Gastrocnemius medialis (tissue), 4 donors: ENCODE measurements around the gene SSBP3. TPM values are rescaled to one million over a fixed set of nuclear protein-coding genes. Genes with fewer than 3 reads are reported as not detected.

Experiments used
- ATAC-seq, 2 donors: fragments of 150-250 bp; one replicate each; pipeline ENCODE4 v1.9.1; 2016
- DNase-seq, 2 donors: peaks; one replicate each; pipeline ENCODE4 v3.0.0-alpha.2; 2019
- H3K27ac ChIP-seq, 4 donors: fragments of 200-600 bp; sonication (generic); 1 replicate in 1 of 4; 2 replicates in 3 of 4; pipeline ENCODE4 v1.5.1; 2016 to 2018; ENCODE audit warnings: mild to moderate bottlenecking in 2 of 4, moderate library complexity in 1 of 4
- H3K27me3 ChIP-seq, 3 donors: fragments of 200-600 bp; sonication (generic) in 2 of 3; 1 replicate in 1 of 3; 2 replicates in 2 of 3; pipeline versions ENCODE4 v1.5.1 to v1.6.0; 2016 to 2019; ENCODE audit warnings: mild to moderate bottlenecking in 1 of 3, moderate library complexity in 1 of 3
- H3K36me3 ChIP-seq, 2 donors: fragments of 200-600 bp; sonication (generic) in 1 of 2; one replicate each; pipeline ENCODE4 v1.5.1; 2017 to 2018
- H3K4me1 ChIP-seq, 2 donors: fragments of 200-600 bp; sonication (generic) in 1 of 2; one replicate each; pipeline ENCODE4 v1.5.1; 2016 to 2017; ENCODE audit warnings: mild to moderate bottlenecking in 2 of 2
- H3K4me3 ChIP-seq, 4 donors: fragments of 200-600 bp; sonication (generic) in 3 of 4; 1 replicate in 1 of 4; 2 replicates in 3 of 4; pipeline ENCODE4 v1.5.1; 2016 to 2019; ENCODE audit warnings: mild to moderate bottlenecking in 2 of 4
- H3K9me3 ChIP-seq, 3 donors: fragments of 200-600 bp; sonication (generic) in 2 of 3; 1 replicate in 1 of 3; 2 replicates in 2 of 3; pipeline ENCODE4 v1.5.1; 2016 to 2019
- POLR2A ChIP-seq, 2 donors: fragments of 450-650 bp; IDR thresholded peaks; one replicate each; pipeline ENCODE4 v1.6.1; 2017; ENCODE audit warnings: antibody characterized with exemption in 2 of 2, mild to moderate bottlenecking in 2 of 2, moderate library complexity in 2 of 2
- in situ Hi-C, 4 donors: fragments of 200-750 bp; cut with MboI; loops; one replicate each; pipeline versions ENCODE4 v1.15.0 to v1.8.0; 2017; ENCODE audit warnings: low sequenced_read_pairs in 4 of 4
- intact Hi-C: fragments of 100-400 bp; cut with DNase I; formaldehyde crosslinking; loops from one replicate; pipeline ENCODE4 v1.15.1; 2023; ENCODE audit warnings: low total_unique reads
- total RNA-seq, 4 donors: library from RNA; depleted of rRNA; stranded (reverse); fragments of >200 nt; gene quantifications; one replicate each; pipeline versions ENCODE4 v1.1.0 to v1.2.3, GENCODE V29; 2016
- TF ChIP-seq, protein P1 (sequence below), 5 experiments: fragments of 450-650 bp in 3 of 5; fragments of 200-600 bp in 2 of 5; sonication (generic) in 2 of 5; IDR thresholded peaks in 4 of 5; conservative IDR thresholded peaks in 1 of 5; 1 replicate in 4 of 5; 2 replicates in 1 of 5; pipeline ENCODE4 v1.5.1; 2016 to 2019; ENCODE audit warnings: antibody characterized with exemption in 5 of 5, mild to moderate bottlenecking in 3 of 5, moderate library complexity in 3 of 5

The SSBP3 gene
- total RNA-seq, 4 donors from 2014 or later = 3.6 to 21.0 (median 14.9) TPM

- ATAC-seq (no peak), DNase-seq (no peak)
- H3K4me3 ChIP-seq = no peak overlapping the region
- H3K9me3 ChIP-seq = no peaks in the 10 kb centered on the region
- in situ Hi-C loops = no loop called here
- H3K27ac ChIP-seq = peak overlapping the region in 1 of 4 donors; percentile 24
- peaks cover 59 to 61% of the 10 kb centered on the region in 2 donors for H3K4me1 ChIP-seq
- H3K36me3 ChIP-seq = no peaks in the 10 kb centered on the region
- intact Hi-C loops = no loop called here
- TF ChIP-seq POLR2A (IDR thresholded peaks at IDR 0.05) = no peak
- TF ChIP-seq, protein P1, sequence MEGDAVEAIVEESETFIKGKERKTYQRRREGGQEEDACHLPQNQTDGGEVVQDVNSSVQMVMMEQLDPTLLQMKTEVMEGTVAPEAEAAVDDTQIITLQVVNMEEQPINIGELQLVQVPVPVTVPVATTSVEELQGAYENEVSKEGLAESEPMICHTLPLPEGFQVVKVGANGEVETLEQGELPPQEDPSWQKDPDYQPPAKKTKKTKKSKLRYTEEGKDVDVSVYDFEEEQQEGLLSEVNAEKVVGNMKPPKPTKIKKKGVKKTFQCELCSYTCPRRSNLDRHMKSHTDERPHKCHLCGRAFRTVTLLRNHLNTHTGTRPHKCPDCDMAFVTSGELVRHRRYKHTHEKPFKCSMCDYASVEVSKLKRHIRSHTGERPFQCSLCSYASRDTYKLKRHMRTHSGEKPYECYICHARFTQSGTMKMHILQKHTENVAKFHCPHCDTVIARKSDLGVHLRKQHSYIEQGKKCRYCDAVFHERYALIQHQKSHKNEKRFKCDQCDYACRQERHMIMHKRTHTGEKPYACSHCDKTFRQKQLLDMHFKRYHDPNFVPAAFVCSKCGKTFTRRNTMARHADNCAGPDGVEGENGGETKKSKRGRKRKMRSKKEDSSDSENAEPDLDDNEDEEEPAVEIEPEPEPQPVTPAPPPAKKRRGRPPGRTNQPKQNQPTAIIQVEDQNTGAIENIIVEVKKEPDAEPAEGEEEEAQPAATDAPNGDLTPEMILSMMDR (IDR thresholded peaks at IDR 0.05 in 4 of 5, conservative IDR thresholded peaks at IDR 0.05 in 1 of 5) = peak in 1 of 5 experiments; percentile 36
- H3K27me3 ChIP-seq = no peaks in the 10 kb centered on the region
These were observed 82.9 kb downstream of the SSBP3 start for GRCh38 chr1:54323324-54323739.

DNA sequence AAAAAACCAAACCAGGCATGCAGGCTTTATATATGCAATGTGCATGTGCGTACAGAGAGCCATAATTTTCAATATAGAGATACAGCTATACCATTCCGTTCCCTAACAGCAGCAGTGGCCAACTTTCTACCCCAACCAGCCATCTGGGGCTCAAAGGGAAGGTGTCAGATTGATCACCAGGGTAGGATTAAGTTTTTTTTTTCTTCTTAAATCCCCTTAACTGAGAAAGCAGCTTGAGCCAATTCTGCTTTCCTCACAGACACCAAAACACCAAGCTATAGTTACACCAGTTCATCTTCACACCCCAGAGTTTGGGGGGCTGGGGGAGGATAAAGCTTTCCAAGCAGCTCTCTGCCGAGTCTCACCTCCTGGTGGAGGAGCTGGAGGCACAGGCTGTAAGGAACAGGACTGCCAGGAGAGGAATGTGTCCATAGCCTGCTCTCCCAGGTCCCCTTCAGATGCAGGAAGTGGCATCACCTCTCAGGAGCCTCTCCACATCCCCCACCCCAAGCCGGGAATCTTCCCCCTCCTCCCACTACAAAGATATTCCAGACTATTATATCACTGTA is 87.9 kb downstream of the SSBP3 start:
- intact Hi-C loops (no loop called here), in situ Hi-C loops (no loop called here)
- H3K27me3 ChIP-seq = no peaks in the 10 kb centered on the region
- no peak for ATAC-seq
- peaks cover 27 to 28% of the 10 kb centered on the region in 2 donors for H3K4me1 ChIP-seq
- DNase-seq = no peak
- H3K27ac ChIP-seq = no peak overlapping the region
- H3K4me3 ChIP-seq = no peak overlapping the region
- no peaks in the 10 kb centered on the region for H3K36me3 ChIP-seq
- H3K9me3 ChIP-seq = no peaks in the 10 kb centered on the region
- TF ChIP-seq, protein P1 (IDR thresholded peaks at IDR 0.05 in 4 of 5, conservative IDR thresholded peaks at IDR 0.05 in 1 of 5) = no peak
- TF ChIP-seq POLR2A (IDR thresholded peaks at IDR 0.05) = no peak

DNA sequence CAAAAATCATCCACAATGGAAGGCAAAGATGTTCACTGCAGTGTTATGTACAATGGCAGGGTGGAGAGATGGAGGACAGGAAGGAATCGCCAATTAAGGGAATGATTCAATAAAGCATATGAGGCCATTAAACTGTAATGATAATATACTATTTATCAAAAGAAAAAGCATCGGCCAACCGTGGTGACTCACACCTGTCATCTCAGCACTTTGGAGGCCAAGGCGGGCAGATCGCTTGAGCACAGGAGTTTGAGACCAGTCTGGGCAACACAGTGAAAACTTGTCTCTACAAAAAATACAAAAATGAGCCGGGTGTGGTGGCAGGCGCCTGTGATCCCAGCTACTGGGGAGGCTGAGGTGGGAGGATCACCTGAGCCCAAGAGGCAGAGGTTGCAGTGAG is 89.1 kb downstream of the SSBP3 start:
- TF ChIP-seq, protein P1 (IDR thresholded peaks at IDR 0.05 in 4 of 5, conservative IDR thresholded peaks at IDR 0.05 in 1 of 5) = no peak
- TF ChIP-seq POLR2A (IDR thresholded peaks at IDR 0.05) = no peak
- no peaks in the 10 kb centered on the region for H3K27me3 ChIP-seq
- peaks cover 23 to 33% of the 10 kb centered on the region in 2 donors for H3K4me1 ChIP-seq
- H3K36me3 ChIP-seq = no peaks in the 10 kb centered on the region
- in situ Hi-C loops = no loop called here
- DNase-seq = no peak
- H3K27ac ChIP-seq = no peak overlapping the region
- intact Hi-C loops = no loop called here
- ATAC-seq = no peak
- H3K4me3 ChIP-seq = no peak overlapping the region
- H3K9me3 ChIP-seq = no peaks in the 10 kb centered on the region

DNA sequence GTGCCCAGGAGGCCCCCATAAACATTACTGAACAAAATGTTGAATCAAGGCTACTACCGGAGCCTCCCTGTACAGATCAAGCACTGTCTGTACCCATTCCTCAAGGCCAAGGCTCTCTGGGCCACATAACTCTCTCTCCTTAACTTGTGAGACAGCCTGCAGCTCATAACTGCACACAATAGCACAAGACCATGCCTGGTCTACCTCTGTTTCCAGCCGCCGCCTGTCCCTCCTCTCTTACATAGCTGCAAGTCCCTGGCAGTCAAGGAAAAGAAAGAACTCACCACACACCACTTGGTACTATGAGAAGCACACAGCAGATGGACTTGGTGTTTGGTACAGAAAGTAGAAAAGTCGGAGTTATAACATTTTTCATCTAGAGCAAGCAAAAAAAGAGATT is 91.1 kb downstream of the SSBP3 start:
- H3K4me1 ChIP-seq = peaks cover 29 to 38% of the 10 kb centered on the region in 2 donors
- H3K9me3 ChIP-seq = no peaks in the 10 kb centered on the region
- DNase-seq = no peak
- H3K4me3 ChIP-seq = no peak overlapping the region
- in situ Hi-C loops (no loop called here), intact Hi-C loops (no loop called here)
- H3K36me3 ChIP-seq = no peaks in the 10 kb centered on the region
- ATAC-seq = no peak
- peak overlapping the region in 3 of 4 donors; percentile 27 to 76 (median 64) for H3K27ac ChIP-seq
- H3K27me3 ChIP-seq = no peaks in the 10 kb centered on the region
- TF ChIP-seq POLR2A (IDR thresholded peaks at IDR 0.05) = no peak
- TF ChIP-seq, protein P1 (IDR thresholded peaks at IDR 0.05 in 4 of 5, conservative IDR thresholded peaks at IDR 0.05 in 1 of 5) = no peak

- intact Hi-C loops (loop anchor here (5.0 kb wide), 1 partner anchor 48 kb away; no protein-coding TSS in a partner anchor), in situ Hi-C loops (no loop called here)
- H3K4me3 ChIP-seq = no peak overlapping the region
- DNase-seq = no peak
- peaks cover 33 to 42% of the 10 kb centered on the region in 2 donors for H3K4me1 ChIP-seq
- no peaks in the 10 kb centered on the region for H3K27me3 ChIP-seq
- ATAC-seq = no peak
- H3K9me3 ChIP-seq = no peaks in the 10 kb centered on the region
- peak overlapping the region; percentile 27 to 76 (median 46) for H3K27ac ChIP-seq
- TF ChIP-seq POLR2A (IDR thresholded peaks at IDR 0.05) = no peak
- TF ChIP-seq, protein P1 (IDR thresholded peaks at IDR 0.05 in 4 of 5, conservative IDR thresholded peaks at IDR 0.05 in 1 of 5) = no peak
- no peaks in the 10 kb centered on the region for H3K36me3 ChIP-seq
These were observed 91.5 kb downstream of the SSBP3 start for GRCh38 chr1:54314696-54315095.
